H1 (cell line): ENCODE measurements around the gene HTR2A. TPM values are rescaled to one million over a fixed set of nuclear protein-coding genes. Genes with fewer than 3 reads are reported as not detected.

ENCODE experiments used
- CTCF ChIA-PET: fragments of 300-600 bp; sonication (Branson Sonifier 250); formaldehyde crosslinking; loops from one replicate; lab custom pipeline; 2021; ENCODE audit not compliant: partially characterized antibody; lab: Charles Lee
- POLR2A ChIA-PET: fragments of 300-600 bp; sonication (Branson Sonifier 250); formaldehyde crosslinking; loops from one replicate; lab custom pipeline; 2021; ENCODE audit warnings: inconsistent platforms; ENCODE audit not compliant: partially characterized antibody; lab: Charles Lee
- DNase-seq, 2 experiments: peaks; one replicate each; pipeline versions ENCODE4 v3.0.0 to v3.0.0-alpha.2; 2010 to 2022; ENCODE audit warnings: low spot score in 2 of 2, low read depth in 1 of 2, mixed read lengths in 1 of 2
- FAIRE-seq: peaks from 2 replicates; lab custom pipeline; 2011; peaks lifted over from hg19 to GRCh38; lab: Jason Lieb, UNC
- H2AFZ ChIP-seq: 2 replicates; pipeline ENCODE4 v1.8.1; 2012; ENCODE audit warnings: low read length, inconsistent platforms
- H2AK5ac ChIP-seq: 2 replicates; pipeline ENCODE4 v1.6.1; 2013; ENCODE audit warnings: low read depth, low read length
- H2BK120ac ChIP-seq: replicated peaks from 2 replicates; pipeline ENCODE3; 2013; ENCODE audit warnings: low read depth, low read length, inconsistent platforms
- H2BK12ac ChIP-seq: 2 replicates; pipeline ENCODE4 v1.6.1; 2013; ENCODE audit warnings: low read depth, low read length
- H2BK15ac ChIP-seq: 2 replicates; pipeline ENCODE4 v1.6.1; 2013; ENCODE audit warnings: low read length
- H2BK20ac ChIP-seq: 2 replicates; pipeline ENCODE4 v1.6.1; 2013; ENCODE audit warnings: low read length
- H2BK5ac ChIP-seq: 2 replicates; pipeline ENCODE4 v1.6.1; 2013; ENCODE audit warnings: low read depth, low read length
- H3K14ac ChIP-seq: 2 replicates; pipeline ENCODE4 v1.6.1; 2013; ENCODE audit warnings: inconsistent platforms; ENCODE audit not compliant: insufficient read length
- H3K18ac ChIP-seq: 2 replicates; pipeline ENCODE4 v1.6.1; 2013; ENCODE audit warnings: low read length; ENCODE audit errors: extremely low read depth
- H3K23ac ChIP-seq: 2 replicates; pipeline ENCODE4 v1.6.1; 2013; ENCODE audit warnings: inconsistent platforms; ENCODE audit not compliant: insufficient read length
- H3K23me2 ChIP-seq: 2 replicates; pipeline ENCODE4 v1.6.1; 2013; ENCODE audit warnings: low read depth, low read length
- H3K27ac ChIP-seq: 2 replicates; pipeline ENCODE4 v1.6.1; 2011; ENCODE audit warnings: low read depth, low read length, inconsistent platforms
- H3K27me3 ChIP-seq, 4 experiments: replicated peaks in 1 of 4; 1 replicate in 1 of 4; 2 replicates in 3 of 4; pipeline versions ENCODE4 v1.6.1 to v1.8.1; 2011 to 2013; ENCODE audit warnings: low read length in 3 of 4, mild to moderate bottlenecking in 3 of 4, inconsistent platforms in 2 of 4, mixed read lengths in 2 of 4, moderate library complexity in 1 of 4; ENCODE audit not compliant: control insufficient read depth in 3 of 4, insufficient read depth in 3 of 4; ENCODE audit errors: extremely low read depth in 1 of 4
- H3K36me3 ChIP-seq, 4 experiments: 2 replicates each; pipeline versions ENCODE4 v1.6.1 to v1.8.1; 2011 to 2013; ENCODE audit warnings: mild to moderate bottlenecking in 4 of 4, low read length in 3 of 4, moderate library complexity in 2 of 4, control low read depth in 1 of 4, inconsistent platforms in 1 of 4; ENCODE audit not compliant: insufficient read depth in 4 of 4, control insufficient read depth in 2 of 4
- H3K4ac ChIP-seq: replicated peaks from 2 replicates; pipeline ENCODE3; 2013; ENCODE audit warnings: low read length, low read depth, mixed read lengths, inconsistent platforms; ENCODE audit not compliant: insufficient read length
- H3K4me1 ChIP-seq, 4 experiments: replicated peaks in 1 of 4; 1 replicate in 1 of 4; 2 replicates in 3 of 4; pipeline versions ENCODE4 v1.6.1 to v1.8.1; 2011 to 2013; ENCODE audit warnings: low read length in 3 of 4, inconsistent platforms in 2 of 4, mixed read lengths in 1 of 4; ENCODE audit not compliant: insufficient read depth in 4 of 4, control insufficient read depth in 3 of 4
- H3K4me2 ChIP-seq, 2 experiments: 2 replicates each; pipeline versions ENCODE4 v1.6.1 to v1.8.1; 2011 to 2013; ENCODE audit warnings: low read depth in 2 of 2, low read length in 2 of 2, control low read depth in 1 of 2, inconsistent platforms in 1 of 2, mild to moderate bottlenecking in 1 of 2; ENCODE audit not compliant: insufficient read depth in 1 of 2
- H3K4me3 ChIP-seq, 4 experiments: fragments of 200-600, 300-600 bp in 1 of 4; sonication (generic), shearing (Covaris generic), sonication (Bioruptor Twin) in 1 of 4; 2 replicates each; pipeline versions ENCODE4 v1.5.1 to v1.8.1; 2011 to 2016; ENCODE audit warnings: low read length in 4 of 4, low read depth in 3 of 4, control low read depth in 2 of 4, inconsistent platforms in 2 of 4, mild to moderate bottlenecking in 2 of 4, mixed read lengths in 1 of 4, moderate library complexity in 1 of 4; ENCODE audit not compliant: insufficient read depth in 2 of 4; ENCODE audit errors: extremely low read depth in 1 of 4
- H3K56ac ChIP-seq: replicated peaks from 2 replicates; pipeline ENCODE3; 2013; ENCODE audit warnings: low read depth, mild to moderate bottlenecking, mixed read lengths, low read length, inconsistent platforms; ENCODE audit not compliant: insufficient read length
- H3K79me1 ChIP-seq: 2 replicates; pipeline ENCODE4 v1.6.1; 2013; ENCODE audit warnings: low read depth, low read length, control low read depth
- H3K79me2 ChIP-seq, 2 experiments: 2 replicates each; pipeline versions ENCODE4 v1.6.1 to v1.8.1; 2012 to 2013; ENCODE audit warnings: low read length in 2 of 2, mild to moderate bottlenecking in 2 of 2, inconsistent platforms in 1 of 2; ENCODE audit not compliant: insufficient read depth in 2 of 2, control insufficient read depth in 1 of 2
- H3K9ac ChIP-seq, 4 experiments: replicated peaks in 1 of 4; 1 replicate in 1 of 4; 2 replicates in 3 of 4; pipeline versions ENCODE4 v1.6.1 to v1.8.1; 2011 to 2013; ENCODE audit warnings: low read depth in 3 of 4, low read length in 3 of 4, control low read depth in 2 of 4, mild to moderate bottlenecking in 2 of 4, moderate library complexity in 2 of 4, inconsistent platforms in 1 of 4; ENCODE audit errors: extremely low read depth in 1 of 4
- H3K9me3 ChIP-seq, 2 experiments: 2 replicates each; pipeline versions ENCODE4 v1.6.1 to v1.8.1; 2012 to 2013; ENCODE audit warnings: mild to moderate bottlenecking in 2 of 2, moderate library complexity in 2 of 2, control low read depth in 1 of 2, inconsistent platforms in 1 of 2, low read depth in 1 of 2, low read length in 1 of 2, mixed read lengths in 1 of 2; ENCODE audit not compliant: insufficient read depth in 2 of 2
- H4K20me1 ChIP-seq, 2 experiments: replicated peaks in 1 of 2; 2 replicates each; pipeline versions ENCODE3 to v1.8.1; 2011 to 2013; ENCODE audit warnings: inconsistent platforms in 2 of 2, low read length in 2 of 2, mild to moderate bottlenecking in 1 of 2; ENCODE audit not compliant: insufficient read depth in 2 of 2, control insufficient read depth in 1 of 2
- H4K5ac ChIP-seq: 2 replicates; pipeline ENCODE4 v1.6.1; 2013; ENCODE audit warnings: low read length, low read depth, mixed read lengths, inconsistent platforms; ENCODE audit not compliant: insufficient read length
- H4K8ac ChIP-seq: 2 replicates; pipeline ENCODE4 v1.8.0; 2013; ENCODE audit warnings: mild to moderate bottlenecking, moderate library complexity, low read length, inconsistent platforms; ENCODE audit not compliant: insufficient read depth; ENCODE audit errors: extremely low read depth
- H4K91ac ChIP-seq: replicated peaks from 2 replicates; pipeline ENCODE3; 2013; ENCODE audit warnings: low read length, mixed read lengths, inconsistent platforms; ENCODE audit not compliant: insufficient read length
- CHD1 ChIP-seq: IDR thresholded peaks from 2 replicates; pipeline ENCODE4 v1.6.1; 2012; ENCODE audit warnings: low read depth, low read length, improper control_type of control experiment
- WGBS, 2 experiments: shearing (Covaris generic) in 1 of 2; methylation state at CpG; one replicate each; pipeline versions ENCODE4 v1.1.6 to v1.1.7; 2013 to 2015; ENCODE audit warnings: low lambda C conversion rate in 2 of 2, mixed read lengths in 2 of 2, inconsistent platforms in 1 of 2, low coverage in 1 of 2, missing lambda C conversion rate in 1 of 2; ENCODE audit not compliant: insufficient replicate concordance in 2 of 2, insufficient coverage in 1 of 2, insufficient read length in 1 of 2; ENCODE audit errors: extremely low coverage in 1 of 2, missing lambda C conversion rate in 1 of 2; 5-methylcytosine and 5-hydroxymethylcytosine counted together
- polyA plus RNA-seq, 7 experiments: library from polyadenylated mRNA; depleted of rRNA in 3 of 7; stranded (reverse) in 5 of 7; unstranded in 2 of 7; fragments of >200 nt in 5 of 7; fragments of 200-250 nt in 2 of 7; gene quantifications; 1 replicate in 5 of 7; 2 replicates in 1 of 7; 4 replicates in 1 of 7; pipeline versions ENCODE4 v1.2.1 to v1.2.3, GENCODE V29; 2011 to 2013; ENCODE audit warnings: missing spikeins in 2 of 7, mixed read lengths in 2 of 7
- total RNA-seq: library from RNA; stranded (reverse); fragmentation: NEBNext Ultra II Directional; extraction: Animal tissue kit (Norgen Biotek cat#: 25700); gene quantifications from 2 replicates; pipeline ENCODE4 v1.2.1, GENCODE V29; 2021
- TF ChIP-seq, protein P1 (sequence below), 3 experiments: IDR thresholded peaks; 1 replicate in 2 of 3; 2 replicates in 1 of 3; pipeline versions ENCODE4 v1.5.1 to v1.6.1; 2011; ENCODE audit warnings: low read length in 3 of 3, mild to moderate bottlenecking in 3 of 3, inconsistent platforms in 2 of 3, low read depth in 1 of 3, moderate library complexity in 1 of 3; ENCODE audit not compliant: insufficient read depth in 1 of 3; ENCODE audit errors: control extremely low read depth in 1 of 3

Gene HTR2A
- total and polyA plus RNA-seq, 2 of the 8 experiments (the other 6 are each of a cell fraction or from before 2014, with no cell fraction given) = not detected

DNA sequence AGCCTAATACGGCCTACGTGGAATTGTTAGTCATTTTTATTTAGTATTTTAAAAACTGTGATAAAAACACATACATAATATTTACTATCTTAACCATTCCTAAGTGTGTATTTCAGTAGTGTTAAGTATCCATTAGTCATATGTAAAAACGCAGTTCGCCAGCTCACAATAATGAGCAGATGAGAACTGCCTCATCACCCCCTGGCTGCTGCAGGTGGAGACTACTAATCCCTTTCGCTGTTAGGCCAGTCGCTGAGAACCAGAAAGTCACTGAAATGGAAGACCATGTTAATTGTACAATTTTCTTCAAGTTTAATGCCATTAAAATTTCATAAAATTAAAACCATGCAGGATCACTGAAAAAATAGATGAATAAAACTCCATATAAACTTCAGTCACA lies 101.5 kb downstream of the HTR2A start:
- no peak overlapping the region for H3K4me3 ChIP-seq
- no peak overlapping the region for H3K9ac ChIP-seq
- H3K27me3 ChIP-seq = no peaks in the 10 kb centered on the region; a peak in 1 of 7 replicates
- no peak overlapping the region for H4K91ac ChIP-seq
- FAIRE-seq = no peak
- no peak overlapping the region for H2BK120ac ChIP-seq
- H4K20me1 ChIP-seq = no peaks in the 10 kb centered on the region
- H3K56ac ChIP-seq = no peak overlapping the region
- H2BK20ac ChIP-seq = no peak overlapping the region
- no peak overlapping the region for H4K8ac ChIP-seq
- no peak overlapping the region for H3K23ac ChIP-seq
- ChIA-PET CTCF (interaction anchor here (0.9 to 1.4 kb wide), 2 partner anchors 21 to 30 kb away, joined by 3 to 5 read pairs; no protein-coding TSS in a partner anchor), POLR2A (interaction anchor here (1.3 kb wide), 1 partner anchor 10 kb away, joined by 4 read pairs; no protein-coding TSS in a partner anchor)
- no peaks in the 10 kb centered on the region for H3K79me1 ChIP-seq
- no peak for TF ChIP-seq CHD1
- TF ChIP-seq, protein P1, sequence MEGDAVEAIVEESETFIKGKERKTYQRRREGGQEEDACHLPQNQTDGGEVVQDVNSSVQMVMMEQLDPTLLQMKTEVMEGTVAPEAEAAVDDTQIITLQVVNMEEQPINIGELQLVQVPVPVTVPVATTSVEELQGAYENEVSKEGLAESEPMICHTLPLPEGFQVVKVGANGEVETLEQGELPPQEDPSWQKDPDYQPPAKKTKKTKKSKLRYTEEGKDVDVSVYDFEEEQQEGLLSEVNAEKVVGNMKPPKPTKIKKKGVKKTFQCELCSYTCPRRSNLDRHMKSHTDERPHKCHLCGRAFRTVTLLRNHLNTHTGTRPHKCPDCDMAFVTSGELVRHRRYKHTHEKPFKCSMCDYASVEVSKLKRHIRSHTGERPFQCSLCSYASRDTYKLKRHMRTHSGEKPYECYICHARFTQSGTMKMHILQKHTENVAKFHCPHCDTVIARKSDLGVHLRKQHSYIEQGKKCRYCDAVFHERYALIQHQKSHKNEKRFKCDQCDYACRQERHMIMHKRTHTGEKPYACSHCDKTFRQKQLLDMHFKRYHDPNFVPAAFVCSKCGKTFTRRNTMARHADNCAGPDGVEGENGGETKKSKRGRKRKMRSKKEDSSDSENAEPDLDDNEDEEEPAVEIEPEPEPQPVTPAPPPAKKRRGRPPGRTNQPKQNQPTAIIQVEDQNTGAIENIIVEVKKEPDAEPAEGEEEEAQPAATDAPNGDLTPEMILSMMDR (IDR thresholded peaks at IDR 0.05; ENCODE audit: control extremely low read depth in 1 of 3, insufficient read depth in 1 of 3, low read depth in 1 of 3, low read length in 3 of 3) = peak in 2 of 3 experiments; percentile 22 to 24; a peak in 2 of 4 replicates
- no peak overlapping the region for H3K18ac ChIP-seq
- no peak overlapping the region for H3K14ac ChIP-seq
- no peak for DNase-seq
- H2AFZ ChIP-seq = no peak overlapping the region
- no peak overlapping the region for H4K5ac ChIP-seq
- peaks cover 4% of the 10 kb centered on the region; the same call in 1 of the 2 replicates for H3K23me2 ChIP-seq
- H2AK5ac ChIP-seq = no peak overlapping the region
- H3K79me2 ChIP-seq = no peaks in the 10 kb centered on the region
- peak overlapping the region; percentile 4 to 6; a peak in 1 of 4 replicates for H3K4me2 ChIP-seq
- H3K4me1 ChIP-seq = peaks cover 0 to 3% (median under 1%) of the 10 kb centered on the region in 4 experiments; a peak in 1 of 7 replicates
- no peaks in the 10 kb centered on the region for H3K9me3 ChIP-seq
- no peak overlapping the region for H3K27ac ChIP-seq
- H3K4ac ChIP-seq = no peak overlapping the region
- H3K36me3 ChIP-seq = peaks cover 0 to 7% (median 5%) of the 10 kb centered on the region in 4 experiments; a peak in 4 of 8 replicates
- WGBS, 2 experiments = 79% methylated on average over 6 of the region's 6 CpGs; no CpG with 5 or more reads in 1 of the 2 experiments
- no peak overlapping the region for H2BK15ac ChIP-seq
- H2BK12ac ChIP-seq = no peak overlapping the region
- H2BK5ac ChIP-seq = no peak overlapping the region
